GM15510 (cell line): Measurements from ENCODE around the gene BICDL1.

Experiments
- POLR2A ChIP-seq: IDR thresholded peaks from 3 replicates; pipeline ENCODE4 v1.6.1; 2011; ENCODE audit warnings: borderline replicate concordance; ENCODE audit not compliant: insufficient read length; ENCODE audit errors: extremely low read depth

BICDL1 gene

GRCh38 chr12:119992129-119992705 is 3.2 kb downstream of the BICDL1 start:
- no peak for TF ChIP-seq POLR2A

- TF ChIP-seq POLR2A = no peak
Observed at GRCh38 chr12:119994892-119995658, 6.0 kb downstream of the BICDL1 start.

DNA sequence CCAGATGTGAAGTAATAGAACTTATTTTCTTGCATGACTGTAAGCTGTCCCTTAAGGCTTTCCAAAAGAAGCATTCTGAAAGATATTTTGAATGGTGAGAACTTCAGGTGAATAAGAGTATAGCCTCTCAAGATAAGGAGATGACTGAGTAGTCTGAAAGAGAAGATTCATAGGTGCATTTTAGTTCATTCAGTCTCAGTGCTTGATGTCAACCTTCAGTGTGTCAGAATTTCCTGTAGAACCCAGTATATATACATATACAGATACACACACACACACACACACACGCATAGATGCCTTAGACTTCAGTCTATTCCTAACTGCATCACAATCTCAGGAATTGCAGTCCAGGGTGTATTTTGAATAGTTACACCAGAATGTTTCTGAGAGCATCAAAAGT is 7.4 kb downstream of the BICDL1 start:
- TF ChIP-seq POLR2A = no peak

GRCh38 chr12:119998471-119999245 is 9.6 kb downstream of the BICDL1 start:
- no peak for TF ChIP-seq POLR2A

DNA sequence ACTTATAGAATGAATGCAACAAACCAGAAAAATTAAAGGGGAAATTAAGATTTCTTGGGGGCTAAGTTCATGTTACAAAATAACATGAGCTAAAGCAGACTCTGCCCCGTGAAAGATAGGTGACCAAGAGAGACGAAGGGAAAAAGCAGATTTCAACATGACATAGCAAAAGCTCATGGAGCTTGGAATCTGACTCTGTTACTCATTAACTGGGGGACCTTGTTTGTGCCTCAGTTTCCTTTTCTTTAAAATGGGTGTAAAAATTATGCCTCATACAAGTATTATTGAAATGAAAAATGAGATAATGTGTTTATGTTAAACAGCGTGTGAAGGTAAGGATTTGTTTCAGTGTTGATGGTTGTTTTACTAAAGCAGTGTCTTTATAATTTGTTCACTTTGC is 11.5 kb downstream of the BICDL1 start:
- no peak for TF ChIP-seq POLR2A

DNA sequence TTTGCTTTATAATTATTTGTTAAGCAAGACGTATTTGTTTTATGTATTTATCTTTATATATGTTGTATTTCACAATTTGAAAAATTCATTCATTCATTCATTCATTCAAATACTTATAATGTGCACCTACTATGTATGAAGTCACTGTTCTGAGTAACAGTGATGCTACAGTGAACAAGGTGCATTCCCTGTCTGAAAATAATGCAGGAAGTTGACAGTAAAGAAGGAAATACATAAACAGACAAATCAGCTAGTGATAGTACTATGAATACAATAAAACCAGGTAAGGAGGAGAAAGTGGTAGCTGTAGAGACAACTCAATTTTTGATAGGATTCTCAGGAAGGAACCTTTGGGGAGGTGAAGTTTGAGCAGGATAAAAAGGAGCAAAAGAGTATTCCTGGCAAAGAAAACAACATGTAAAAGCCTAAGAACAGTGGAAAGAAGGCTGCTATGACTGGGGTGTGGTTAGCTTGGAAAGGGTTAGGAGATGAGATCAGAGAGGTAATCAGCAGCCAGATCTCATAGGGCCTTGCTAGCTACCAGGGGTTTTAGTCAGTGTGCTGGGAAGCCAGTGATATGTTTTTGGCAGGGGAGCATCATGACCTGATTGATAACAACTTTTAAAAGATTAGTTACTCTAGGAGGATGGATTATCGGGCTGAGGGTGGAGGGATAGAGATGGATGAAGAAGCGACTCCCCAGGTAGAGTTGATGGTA is 17.4 kb downstream of the BICDL1 start:
- no peak for TF ChIP-seq POLR2A

GRCh38 chr12:120007272-120007671 is 18.2 kb downstream of the BICDL1 start:
- no peak for TF ChIP-seq POLR2A

DNA sequence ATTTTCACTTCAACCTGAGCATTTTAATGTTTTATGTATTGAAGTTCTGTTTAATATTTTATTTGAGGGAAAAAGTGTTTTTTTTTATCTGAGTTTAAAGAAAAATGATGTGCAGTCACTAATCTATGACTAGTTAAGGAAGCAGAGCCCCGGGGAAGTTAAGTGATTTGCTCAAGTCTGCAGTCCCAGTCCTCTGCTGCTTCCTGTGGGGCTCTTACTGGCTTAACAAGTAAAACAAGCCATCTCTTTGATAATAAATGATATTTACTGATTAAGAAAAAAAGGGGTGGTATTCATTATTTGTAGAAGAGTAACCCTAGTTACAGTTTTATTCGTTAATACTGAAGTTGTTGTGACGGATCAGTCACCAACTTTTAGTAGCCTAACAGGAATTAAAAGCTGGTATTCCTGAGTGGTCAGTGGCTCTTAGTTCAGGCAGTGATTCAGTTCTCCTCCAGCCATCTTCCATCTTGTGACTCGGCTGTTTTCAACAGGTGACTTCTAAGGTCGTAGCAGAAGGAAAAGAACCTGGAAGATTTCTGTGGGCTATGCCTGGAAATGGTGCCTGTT is 21.7 kb downstream of the BICDL1 start:
- TF ChIP-seq POLR2A = no peak

DNA sequence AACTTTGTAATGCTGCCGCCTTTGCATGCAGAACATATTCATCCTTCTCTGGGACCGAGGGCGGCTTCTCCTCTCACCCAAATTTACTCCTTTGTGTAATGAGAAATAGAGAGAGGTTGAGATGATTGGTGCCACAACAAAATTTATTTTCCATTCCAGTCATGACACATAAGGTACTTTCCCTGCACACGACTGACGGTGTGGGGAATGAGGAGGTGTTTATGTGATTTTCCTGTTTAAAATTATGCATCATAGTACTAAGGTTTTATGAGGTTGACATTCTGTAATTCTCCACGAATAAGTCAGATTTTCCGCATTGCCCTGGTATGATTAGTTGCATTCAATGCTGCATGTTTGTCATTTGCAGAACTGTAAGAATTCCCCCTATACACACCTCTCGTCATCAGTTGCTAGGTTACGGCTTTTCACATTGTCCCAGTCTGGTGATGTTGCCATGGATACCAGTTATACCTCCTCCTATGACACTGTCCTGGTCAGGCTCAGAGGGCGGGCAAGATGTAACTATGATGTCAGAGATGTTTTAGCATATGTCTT is 23.1 kb downstream of the BICDL1 start:
- TF ChIP-seq POLR2A = no peak

DNA sequence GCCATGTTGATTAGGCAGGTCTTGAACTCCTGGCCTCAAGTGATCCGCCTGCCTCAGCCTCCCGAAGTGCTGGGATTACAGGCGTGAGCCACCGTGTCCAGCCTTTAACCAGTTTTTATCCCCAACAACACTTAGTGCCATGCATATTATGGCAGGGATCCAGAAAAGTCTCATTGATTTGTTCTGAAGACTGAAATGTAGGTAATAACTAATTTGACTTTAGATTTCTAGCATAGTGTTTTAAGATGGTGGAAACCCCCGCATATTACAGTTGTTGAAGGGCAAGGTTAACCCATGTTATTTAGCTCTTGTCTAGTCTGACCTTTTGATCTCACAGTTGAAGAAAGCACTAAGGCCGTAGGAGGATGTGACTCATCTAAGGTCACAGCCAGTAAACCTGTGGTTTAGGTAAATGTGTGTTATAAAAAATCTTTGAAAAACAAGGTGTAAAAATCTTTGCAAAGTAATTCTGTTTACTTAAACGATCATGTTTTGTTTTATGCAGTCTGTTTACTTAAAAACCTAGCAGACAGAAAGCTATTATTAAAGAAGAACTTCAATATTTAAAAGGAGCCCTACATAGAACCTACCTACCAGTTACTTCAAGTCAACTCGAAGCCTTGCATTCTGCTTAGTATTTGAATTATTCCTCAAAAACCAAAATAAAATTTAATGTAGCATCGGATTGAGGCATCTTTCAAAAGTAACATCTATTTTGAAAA is 24.8 kb downstream of the BICDL1 start:
- TF ChIP-seq POLR2A = no peak

DNA sequence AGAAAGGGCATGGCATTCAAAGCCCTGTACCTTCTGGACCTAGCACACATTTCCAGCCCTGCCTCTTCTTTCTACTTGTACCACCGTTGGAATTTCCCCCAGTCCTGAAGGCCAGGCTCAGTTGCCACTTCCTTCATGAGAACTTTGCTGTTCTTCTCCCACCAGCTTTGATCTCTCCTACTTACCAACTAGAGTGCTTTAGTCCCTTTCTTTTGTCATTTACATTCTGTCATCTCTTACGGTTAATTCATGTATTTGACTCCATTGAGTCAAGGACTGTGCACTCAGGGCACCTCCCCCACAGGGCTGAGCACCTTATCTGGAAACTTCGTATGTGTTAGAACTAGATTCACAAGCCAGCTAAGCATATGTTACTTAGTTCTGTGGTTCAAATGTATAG is 26.3 kb downstream of the BICDL1 start:
- TF ChIP-seq POLR2A = no peak

DNA sequence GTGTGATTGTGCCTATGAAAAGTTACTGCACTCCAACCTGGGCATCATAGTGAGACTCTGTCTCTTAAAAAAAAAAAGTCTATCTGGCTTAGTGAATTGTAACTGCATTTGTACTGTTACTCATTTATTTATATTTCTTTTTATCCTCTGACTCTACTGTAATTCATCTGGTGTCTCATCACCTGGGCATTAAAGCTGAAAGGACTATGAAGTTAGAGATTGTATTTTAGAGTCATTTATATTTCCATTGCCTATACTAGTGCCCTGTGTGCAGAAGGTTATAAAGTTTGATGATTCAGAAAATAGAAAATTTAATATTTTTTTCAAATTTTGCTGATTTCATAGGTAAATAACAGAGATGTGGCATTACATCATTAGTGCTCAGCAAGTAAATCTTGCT is 30.2 kb downstream of the BICDL1 start:
- TF ChIP-seq POLR2A = no peak

GRCh38 chr12:120019938-120020337 is 30.9 kb downstream of the BICDL1 start:
- TF ChIP-seq POLR2A = no peak

GRCh38 chr12:120024193-120024592 is 35.2 kb downstream of the BICDL1 start:
- no peak for TF ChIP-seq POLR2A

GRCh38 chr12:120025640-120026039 is 36.6 kb downstream of the BICDL1 start:
- TF ChIP-seq POLR2A = no peak

DNA sequence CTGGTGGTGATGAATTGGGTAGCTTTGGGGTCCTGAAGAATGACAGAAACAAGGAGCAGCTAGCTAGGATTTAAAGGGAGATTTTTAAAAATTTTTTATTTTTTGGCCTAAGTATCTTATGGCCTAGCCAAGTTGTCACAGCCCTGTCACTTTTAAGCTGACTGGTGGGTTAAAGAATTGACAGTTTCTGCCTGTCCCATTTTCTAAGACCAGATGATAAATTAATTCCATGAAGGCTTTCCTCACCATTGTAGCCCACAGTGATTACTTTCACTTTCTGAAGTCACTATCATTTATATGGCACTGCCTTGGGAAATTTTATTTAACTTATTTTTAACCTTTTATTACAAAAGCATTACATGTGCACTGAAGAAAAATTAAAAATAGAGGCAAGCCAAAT is 43.2 kb downstream of the BICDL1 start:
- no peak for TF ChIP-seq POLR2A
